ENCODE data around the gene CREG2. TPM values are rescaled to one million over a fixed set of nuclear protein-coding genes. Genes with fewer than 3 reads are reported as not detected.

CREG2 gene
- total RNA-seq, 3 donors from 2014 or later (not counting 1 experiment from before 2014, with no cell fraction given), result not detected

GRCh38 chr2:101416609-101417008 lies 29.3 kb upstream of the CREG2 start:
- Mint-ChIP-seq H3K27me3 (ENCODE audit: low read depth in 2 of 2) (peaks cover 0 to 16% of the 10 kb centered on the region in 2 donors), H3K27ac (no peak overlapping the region), H3K36me3 (no peaks in the 10 kb centered on the region), H3K4me3 (no peak overlapping the region), H3K4me1 (no peaks in the 10 kb centered on the region), H3K9me3 (no peaks in the 10 kb centered on the region)
- no peak for TF ChIP-seq CTCF (IDR thresholded peaks at IDR 0.05)
- ATAC-seq (no peak), DNase-seq (no peak)
- Histone ChIP-seq H3K4me1 (ENCODE audit: control insufficient read depth, insufficient read depth, low read length) (no peaks in the 10 kb centered on the region), H3K36me3 (ENCODE audit: control insufficient read depth, insufficient read depth, low read length) (no peaks in the 10 kb centered on the region), H3K9me3 (ENCODE audit: control insufficient read depth, insufficient read depth, low read length) (peaks cover 4% of the 10 kb centered on the region), H3K27me3 (ENCODE audit: control insufficient read depth, insufficient read depth, low read length) (no peaks in the 10 kb centered on the region), H3K4me3 (ENCODE audit: low read length) (no peak overlapping the region), H3K27ac (ENCODE audit: low read length) (no peak overlapping the region)
- 91% methylated on average over 5 of the region's 5 CpGs for WGBS (ENCODE audit: insufficient coverage)
- intact Hi-C loops (cut with micrococcal nuclease), result no loop called here

- ATAC-seq (no peak), DNase-seq (no peak)
- no peaks in the 10 kb centered on the region for H3K4me1 ChIP-seq (ENCODE audit: control insufficient read depth, insufficient read depth, low read length)
- no peaks in the 10 kb centered on the region for H3K9me3 Mint-ChIP-seq
- H3K9me3 ChIP-seq (ENCODE audit: control insufficient read depth, insufficient read depth, low read length), result peaks cover 4% of the 10 kb centered on the region
- H3K27me3 Mint-ChIP-seq (ENCODE audit: low read depth in 2 of 2), result peaks cover 2 to 16% of the 10 kb centered on the region in 2 donors
- H3K4me3 Mint-ChIP-seq, result no peak overlapping the region
- H3K27ac ChIP-seq (ENCODE audit: low read length), result no peak overlapping the region
- H3K36me3 Mint-ChIP-seq, result no peaks in the 10 kb centered on the region
- 87% methylated on average over 3 of the region's 3 CpGs for WGBS (ENCODE audit: insufficient coverage)
- H3K27ac Mint-ChIP-seq, result no peak overlapping the region
- intact Hi-C loops (cut with micrococcal nuclease), result no loop called here
- no peak for TF ChIP-seq CTCF (IDR thresholded peaks at IDR 0.05)
- no peak overlapping the region for H3K4me3 ChIP-seq (ENCODE audit: low read length)
- H3K36me3 ChIP-seq (ENCODE audit: control insufficient read depth, insufficient read depth, low read length), result no peaks in the 10 kb centered on the region
- no peaks in the 10 kb centered on the region for H3K27me3 ChIP-seq (ENCODE audit: control insufficient read depth, insufficient read depth, low read length)
- H3K4me1 Mint-ChIP-seq, result no peaks in the 10 kb centered on the region
Observed at GRCh38 chr2:101415884-101416283, 28.6 kb upstream of the CREG2 start.

GRCh38 chr2:101415220-101415619 lies 27.9 kb upstream of the CREG2 start:
- no peaks in the 10 kb centered on the region for H3K4me1 Mint-ChIP-seq

More at GRCh38 chr2:101415220-101415619, 27.9 kb upstream of the CREG2 start:
- intact Hi-C loops (cut with micrococcal nuclease), result no loop called here
- peaks cover 5 to 16% of the 10 kb centered on the region in 2 donors for H3K27me3 Mint-ChIP-seq (ENCODE audit: low read depth in 2 of 2)
- no peaks in the 10 kb centered on the region for H3K9me3 Mint-ChIP-seq
- no peaks in the 10 kb centered on the region for H3K36me3 Mint-ChIP-seq
- H3K36me3 ChIP-seq (ENCODE audit: control insufficient read depth, insufficient read depth, low read length), result no peaks in the 10 kb centered on the region
- ATAC-seq (no peak), DNase-seq (no peak)
- no peak overlapping the region for H3K4me3 ChIP-seq (ENCODE audit: low read length)
- no peak overlapping the region for H3K27ac ChIP-seq (ENCODE audit: low read length)
- no peaks in the 10 kb centered on the region for H3K27me3 ChIP-seq (ENCODE audit: control insufficient read depth, insufficient read depth, low read length)
- TF ChIP-seq CTCF (IDR thresholded peaks at IDR 0.05), result no peak
- H3K4me3 Mint-ChIP-seq, result no peak overlapping the region
- 100% methylated on average over 1 of the region's 2 CpGs for WGBS (ENCODE audit: insufficient coverage)
- H3K9me3 ChIP-seq (ENCODE audit: control insufficient read depth, insufficient read depth, low read length), result peaks cover 4% of the 10 kb centered on the region
- H3K4me1 ChIP-seq (ENCODE audit: control insufficient read depth, insufficient read depth, low read length), result no peaks in the 10 kb centered on the region
- H3K27ac Mint-ChIP-seq, result no peak overlapping the region

Data from natural killer cell (primary cell).